ENCODE measurements around the gene SIPA1L3.

- TF ChIP-seq CTCF (IDR thresholded peaks at IDR 0.05) (no peak), POLR2A (IDR thresholded peaks at IDR 0.05) (no peak), POLR2AphosphoS5 (IDR thresholded peaks at IDR 0.05) (no peak)
Observed at GRCh38 chr19:37907735-37908455, 887 bp downstream of the SIPA1L3 start.

All from breast epithelium (tissue), 3 donors.